NB4 (cell line): ENCODE data around the gene VGLL4.

ENCODE experiments used
- DNase-seq: peaks from one replicate; pipeline ENCODE4 v3.0.0; 2010; ENCODE audit warnings: low read depth
- H3K4me3 ChIP-seq: one replicate; pipeline ENCODE4 v1.5.1; 2011; ENCODE audit warnings: mild to moderate bottlenecking, low read depth, low read length, moderate library complexity
- CTCF ChIP-seq: IDR thresholded peaks from one replicate; pipeline ENCODE4 v1.5.1; 2012; ENCODE audit warnings: low read depth, low read length
- MAX ChIP-seq: IDR thresholded peaks from 2 replicates; pipeline ENCODE4 v1.6.1; 2011; ENCODE audit warnings: low read depth, low read length
- MYC ChIP-seq: IDR thresholded peaks from 2 replicates; pipeline ENCODE4 v1.6.1; 2011; ENCODE audit warnings: low read depth, low read length
- POLR2A ChIP-seq: IDR thresholded peaks from 2 replicates; pipeline ENCODE4 v1.6.1; 2011; ENCODE audit warnings: mild to moderate bottlenecking; ENCODE audit not compliant: insufficient read length; ENCODE audit errors: extremely low read depth

The VGLL4 gene

GRCh38 chr3:11543948-11544387 is 99.7 kb downstream of the VGLL4 start:
- no peak for DNase-seq
- no peak overlapping the region for H3K4me3 ChIP-seq
- TF ChIP-seq MYC: no peak
- TF ChIP-seq CTCF: no peak
- no peak for TF ChIP-seq POLR2A
- no peak for TF ChIP-seq MAX

GRCh38 chr3:11543141-11543947 is 100.4 kb downstream of the VGLL4 start:
- TF ChIP-seq MYC (no peak), POLR2A (no peak), MAX (no peak), CTCF (no peak)
- H3K4me3 ChIP-seq: no peak overlapping the region
- DNase-seq: no peak

GRCh38 chr3:11542551-11542950 is 101.2 kb downstream of the VGLL4 start:
- no peak for TF ChIP-seq MYC
- no peak for DNase-seq
- no peak overlapping the region for H3K4me3 ChIP-seq

GRCh38 chr3:11541321-11542303 is 102.1 kb downstream of the VGLL4 start:
- no peak for DNase-seq
- no peak overlapping the region for H3K4me3 ChIP-seq
- no peak for TF ChIP-seq MYC
- no peak for TF ChIP-seq MAX
- no peak for TF ChIP-seq POLR2A
- no peak for TF ChIP-seq CTCF

- H3K4me3 ChIP-seq: no peak overlapping the region
- TF ChIP-seq MAX (no peak), MYC (no peak), POLR2A (no peak), CTCF (no peak)
- DNase-seq: no peak
Measured at GRCh38 chr3:11539677-11540076, 104.0 kb downstream of the VGLL4 start.

- TF ChIP-seq CTCF (no peak), POLR2A (no peak), MAX (no peak), MYC (no peak)
- no peak for DNase-seq
- no peak overlapping the region for H3K4me3 ChIP-seq
Measured at GRCh38 chr3:11539218-11539617, 104.5 kb downstream of the VGLL4 start.
